Measurements from ENCODE around the gene PSMD11.

The PSMD11 gene

DNA sequence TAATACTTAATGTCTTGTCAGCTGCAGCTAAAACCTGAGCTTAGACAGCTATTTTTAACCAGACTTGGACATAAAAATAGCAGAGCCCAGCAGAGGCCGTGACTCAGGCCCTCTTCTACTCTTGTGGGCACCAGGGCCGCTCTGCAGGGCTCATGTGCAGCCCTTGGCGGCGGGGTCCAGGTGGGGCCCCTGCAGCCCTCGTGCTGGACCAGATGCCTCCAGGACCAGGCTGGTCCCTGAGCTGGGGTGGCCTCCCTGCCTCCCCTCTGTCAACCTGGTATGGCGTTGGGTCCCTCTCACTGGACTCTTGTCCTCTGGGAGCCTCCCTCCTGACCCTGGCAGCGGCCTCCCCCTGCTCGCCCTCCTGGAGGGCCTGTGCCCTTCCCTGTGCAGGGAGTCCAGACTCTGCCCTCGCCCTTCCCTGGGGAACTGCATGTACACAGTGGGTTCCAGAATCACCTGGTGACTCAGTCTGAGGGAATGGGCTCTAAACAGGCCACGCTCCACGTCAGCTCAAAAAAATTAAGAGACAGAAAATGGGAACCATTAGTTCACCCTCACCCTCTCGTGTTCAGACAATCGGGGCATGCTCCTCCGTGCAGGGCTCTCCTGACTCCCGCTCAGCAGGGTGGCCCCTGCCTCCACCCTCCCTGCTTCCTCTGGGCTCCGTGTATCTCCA is 52.2 kb downstream of the PSMD11 start:
- DNase-seq (ENCODE audit: low read depth in 1 of 2, low spot score in 1 of 2), result no peak
- in situ Hi-C loops (cut with HindIII; ENCODE audit: low pct_unique_long_range_greater_than_20kb, low sequenced_read_pairs), result no loop called here
- no peak for TF ChIP-seq JUND (IDR thresholded peaks at IDR 0.05; ENCODE audit: low read depth)

DNA sequence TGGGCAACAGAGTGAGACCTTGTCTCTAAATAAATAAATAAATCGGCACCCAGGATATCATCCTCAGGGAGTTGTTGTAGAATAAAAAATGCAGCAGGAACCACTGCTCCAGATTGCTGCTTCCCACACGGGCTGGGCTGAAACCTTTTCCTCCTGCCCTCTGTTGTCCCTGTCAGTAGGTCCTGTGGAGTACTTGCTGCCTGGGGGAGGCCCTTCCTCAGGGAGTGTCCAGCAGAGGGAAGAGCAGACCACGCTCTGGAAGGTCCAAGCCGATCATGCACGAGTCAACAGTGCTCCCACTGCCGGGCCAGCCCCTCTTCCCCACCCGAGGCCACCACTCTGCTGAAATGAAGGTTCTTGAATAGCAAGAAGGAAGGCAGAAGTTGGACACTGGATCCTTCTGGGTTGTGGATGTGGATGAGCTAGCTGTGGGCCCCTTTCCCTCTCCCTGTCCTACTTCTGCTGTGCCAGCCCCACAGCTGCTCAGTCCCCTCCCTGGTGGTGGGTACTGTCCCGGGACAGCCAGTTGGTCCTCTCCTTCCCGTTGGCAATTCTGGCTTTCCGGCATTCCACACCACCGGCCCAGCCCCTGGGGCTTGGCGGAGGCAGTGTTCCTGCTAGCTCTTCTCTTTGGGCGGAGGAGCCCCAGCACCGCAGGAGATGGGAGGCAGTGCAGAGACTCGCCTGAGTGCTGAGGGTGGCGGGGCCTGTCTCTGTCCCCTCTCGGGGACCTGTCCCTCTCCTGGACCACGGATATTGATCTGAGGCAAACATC is 53.3 kb downstream of the PSMD11 start:
- TF ChIP-seq JUND (IDR thresholded peaks at IDR 0.05; ENCODE audit: low read depth), result no peak
- in situ Hi-C loops (cut with HindIII; ENCODE audit: low pct_unique_long_range_greater_than_20kb, low sequenced_read_pairs), result no loop called here
- peak; percentile 51 to 72 for DNase-seq (ENCODE audit: low read depth in 1 of 2, low spot score in 1 of 2)

- peak in 1 of 2 experiments; percentile 47 for DNase-seq (ENCODE audit: low read depth in 1 of 2, low spot score in 1 of 2)
- in situ Hi-C loops (cut with HindIII; ENCODE audit: low pct_unique_long_range_greater_than_20kb, low sequenced_read_pairs), result no loop called here
- TF ChIP-seq JUND (IDR thresholded peaks at IDR 0.05; ENCODE audit: low read depth), result no peak
These were observed 54.1 kb downstream of the PSMD11 start for GRCh38 chr17:32498391-32498790.

GRCh38 chr17:32502013-32502412 is 57.7 kb downstream of the PSMD11 start:
- no peak for DNase-seq (ENCODE audit: low read depth in 1 of 2, low spot score in 1 of 2)
- in situ Hi-C loops (cut with HindIII; ENCODE audit: low pct_unique_long_range_greater_than_20kb, low sequenced_read_pairs), result no loop called here
- no peak for TF ChIP-seq JUND (IDR thresholded peaks at IDR 0.05; ENCODE audit: low read depth)

- in situ Hi-C loops (cut with HindIII; ENCODE audit: low pct_unique_long_range_greater_than_20kb, low sequenced_read_pairs), result no loop called here
- DNase-seq (ENCODE audit: low read depth in 1 of 2, low spot score in 1 of 2), result no peak
- no peak for TF ChIP-seq JUND (IDR thresholded peaks at IDR 0.05; ENCODE audit: low read depth)
These were observed 58.4 kb downstream of the PSMD11 start for GRCh38 chr17:32502710-32503109.

GRCh38 chr17:32503251-32504165 is 59.2 kb downstream of the PSMD11 start:
- no peak for TF ChIP-seq JUND (IDR thresholded peaks at IDR 0.05; ENCODE audit: low read depth)
- no peak for DNase-seq (ENCODE audit: low read depth in 1 of 2, low spot score in 1 of 2)
- in situ Hi-C loops (cut with HindIII; ENCODE audit: low pct_unique_long_range_greater_than_20kb, low sequenced_read_pairs), result no loop called here

GRCh38 chr17:32504166-32504990 is 60.1 kb downstream of the PSMD11 start:
- DNase-seq (ENCODE audit: low read depth in 1 of 2, low spot score in 1 of 2), result no peak
- in situ Hi-C loops (cut with HindIII; ENCODE audit: low pct_unique_long_range_greater_than_20kb, low sequenced_read_pairs), result no loop called here
- TF ChIP-seq JUND (IDR thresholded peaks at IDR 0.05; ENCODE audit: low read depth), result no peak

DNA sequence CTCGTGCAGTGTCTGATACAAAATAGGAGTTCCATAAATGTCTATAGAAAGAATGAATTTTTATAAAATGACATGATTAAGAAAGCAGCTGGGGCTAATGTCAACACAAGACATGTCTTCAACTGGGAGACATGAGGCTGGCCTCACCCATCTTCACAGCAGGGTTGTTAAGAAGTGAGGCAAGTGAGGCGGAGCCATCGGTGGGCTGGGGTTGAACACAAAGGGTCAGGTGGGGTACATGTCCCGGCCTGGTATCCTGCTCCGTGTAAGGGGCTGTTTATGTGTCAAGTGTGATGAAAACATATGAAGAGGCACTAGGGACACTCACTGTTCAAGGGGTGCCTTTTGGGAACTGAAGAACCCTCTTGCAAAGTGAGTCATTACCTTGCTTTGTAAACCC is 64.6 kb downstream of the PSMD11 start:
- DNase-seq (ENCODE audit: low read depth in 1 of 2, low spot score in 1 of 2), result no peak
- in situ Hi-C loops (cut with HindIII; ENCODE audit: low pct_unique_long_range_greater_than_20kb, low sequenced_read_pairs), result no loop called here
- no peak for TF ChIP-seq JUND (IDR thresholded peaks at IDR 0.05; ENCODE audit: low read depth)

- no peak for TF ChIP-seq JUND (IDR thresholded peaks at IDR 0.05; ENCODE audit: low read depth)
- in situ Hi-C loops (cut with HindIII; ENCODE audit: low pct_unique_long_range_greater_than_20kb, low sequenced_read_pairs), result no loop called here
- DNase-seq (ENCODE audit: low read depth in 1 of 2, low spot score in 1 of 2), result no peak
These were observed 66.2 kb downstream of the PSMD11 start for GRCh38 chr17:32510466-32510865.

DNA sequence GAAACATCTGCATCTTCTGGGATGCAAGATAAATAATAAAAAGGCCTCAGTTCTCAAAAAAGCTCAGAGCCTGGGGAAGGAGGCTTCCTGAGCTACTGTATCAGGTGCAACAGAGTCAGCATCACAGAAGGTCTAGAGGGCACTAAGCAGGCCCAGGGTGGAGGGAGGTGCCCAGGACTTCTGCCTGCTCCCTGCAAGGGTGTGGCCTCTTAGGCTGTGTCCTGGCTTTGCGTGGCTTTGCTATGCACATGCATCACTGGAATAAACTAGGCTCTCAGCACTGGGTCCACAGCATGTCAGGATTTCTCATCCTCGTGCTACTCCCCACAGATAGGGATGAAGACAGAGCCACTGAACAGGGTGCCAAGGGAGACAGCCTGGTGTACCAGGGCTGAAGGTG is 68.0 kb downstream of the PSMD11 start:
- in situ Hi-C loops (cut with HindIII; ENCODE audit: low pct_unique_long_range_greater_than_20kb, low sequenced_read_pairs), result no loop called here
- TF ChIP-seq JUND (IDR thresholded peaks at IDR 0.05; ENCODE audit: low read depth), result no peak
- DNase-seq (ENCODE audit: low read depth in 1 of 2, low spot score in 1 of 2), result no peak

GRCh38 chr17:32513579-32513978 is 69.3 kb downstream of the PSMD11 start:
- in situ Hi-C loops (cut with HindIII; ENCODE audit: low pct_unique_long_range_greater_than_20kb, low sequenced_read_pairs), result no loop called here
- no peak for TF ChIP-seq JUND (IDR thresholded peaks at IDR 0.05; ENCODE audit: low read depth)
- no peak for DNase-seq (ENCODE audit: low read depth in 1 of 2, low spot score in 1 of 2)

- TF ChIP-seq JUND (IDR thresholded peaks at IDR 0.05; ENCODE audit: low read depth), result no peak
- in situ Hi-C loops (cut with HindIII; ENCODE audit: low pct_unique_long_range_greater_than_20kb, low sequenced_read_pairs), result no loop called here
- no peak for DNase-seq (ENCODE audit: low read depth in 1 of 2, low spot score in 1 of 2)
These were observed 70.3 kb downstream of the PSMD11 start for GRCh38 chr17:32514606-32515005.

Data from T47D (cell line).